SK-N-MC (cell line): ENCODE results near the gene PRKN.

Experiments
- EZH2 ChIP-seq: fragments of 200-600 bp; sonication (generic); IDR thresholded peaks from one replicate; pipeline ENCODE4 v1.6.1; 2017; ENCODE audit warnings: antibody characterized with exemption
- FOXP2 ChIP-seq: optimal IDR thresholded peaks from 2 replicates; pipeline ENCODE3; 2011; ENCODE audit warnings: mild to moderate bottlenecking, moderate library complexity; ENCODE audit not compliant: insufficient read depth; ENCODE audit errors: extremely low read length, control extremely low read depth
- POLR2AphosphoS5 ChIP-seq: IDR thresholded peaks from 2 replicates; pipeline ENCODE4 v1.6.1; 2012; ENCODE audit warnings: mild to moderate bottlenecking, low read depth, low read length, borderline replicate concordance

- TF ChIP-seq EZH2, result no peak
- no peak for TF ChIP-seq POLR2AphosphoS5
- no peak for TF ChIP-seq FOXP2
Measured at GRCh38 chr6:162184465-162184864, 543.1 kb downstream of the PRKN start.
